Keratinocyte (primary cell): ENCODE data around the gene EEPD1.

Experiments
- CTCF ChIP-seq, 3 experiments: IDR thresholded peaks in 1 of 3; conservative IDR thresholded peaks in 1 of 3; optimal IDR thresholded peaks in 1 of 3; 2 replicates in 2 of 3; 3 replicates in 1 of 3; pipeline versions ENCODE3 to v1.5.1; 2011; ENCODE audit warnings: low read length in 3 of 3, mild to moderate bottlenecking in 3 of 3, moderate library complexity in 2 of 3, control low read depth in 1 of 3, inconsistent platforms in 1 of 3; ENCODE audit not compliant: insufficient read depth in 2 of 3; ENCODE audit errors: extremely low read depth in 1 of 3
- EZH2 ChIP-seq: IDR thresholded peaks from one replicate; pipeline ENCODE4 v1.6.1; 2012; ENCODE audit warnings: inconsistent platforms, mild to moderate bottlenecking, low read length, moderate library complexity

- TF ChIP-seq CTCF (optimal IDR thresholded peaks at IDR 0.05 in 1 of 3, IDR thresholded peaks at IDR 0.05 in 1 of 3, conservative IDR thresholded peaks at IDR 0.05 in 1 of 3; ENCODE audit: extremely low read depth in 1 of 3, insufficient read depth in 2 of 3, low read length in 3 of 3): no peak
- no peak for TF ChIP-seq EZH2
These were observed 156.7 kb downstream of the EEPD1 start for GRCh38 chr7:36309716-36310115.
